HG02870 (cell line): ENCODE measurements around the gene KPNA3.
A peak's percentile ranks its signal among the peaks of the same experiment; 100 is the strongest.
"Not testable (repeated sequence)": the region's sequence is repeated elsewhere in the genome, so short reads cannot be mapped to it uniquely, and the experiment has no call there.

Experiments
- ATAC-seq: cut with Tn5 transposase; IDR thresholded peaks from one replicate; pipeline ENCODE4 v1.9.1; 2021; ENCODE audit warnings: mild to moderate bottlenecking, moderate library complexity; ENCODE audit not compliant: unreplicated experiment

KPNA3 gene

GRCh38 chr13:49807681-49808080 is 15.2 kb upstream of the KPNA3 start:
- ATAC-seq = no peak

- ATAC-seq = no peak
Observed at GRCh38 chr13:49806126-49806536, 13.6 kb upstream of the KPNA3 start.

- ATAC-seq = not testable (repeated sequence)
Observed at GRCh38 chr13:49803047-49803446, 10.6 kb upstream of the KPNA3 start.

- ATAC-seq = no peak
Observed at GRCh38 chr13:49802426-49802825, 9.9 kb upstream of the KPNA3 start.

- peak; percentile 14 for ATAC-seq
Observed at GRCh38 chr13:49791711-49792549, 552 bp downstream of the KPNA3 start.

GRCh38 chr13:49791315-49791710 is 1.2 kb downstream of the KPNA3 start:
- no peak for ATAC-seq

GRCh38 chr13:49789968-49790367 is 2.5 kb downstream of the KPNA3 start:
- ATAC-seq = no peak

GRCh38 chr13:49786401-49787008 is 6.0 kb downstream of the KPNA3 start:
- ATAC-seq = no peak

- ATAC-seq = no peak
Observed at GRCh38 chr13:49784886-49785570, 7.5 kb downstream of the KPNA3 start.

- no peak for ATAC-seq
Observed at GRCh38 chr13:49783865-49784264, 8.6 kb downstream of the KPNA3 start.

- no peak for ATAC-seq
Observed at GRCh38 chr13:49782784-49783183, 9.7 kb downstream of the KPNA3 start.

GRCh38 chr13:49781806-49782205 is 10.7 kb downstream of the KPNA3 start:
- no peak for ATAC-seq

GRCh38 chr13:49779721-49780120 is 12.8 kb downstream of the KPNA3 start:
- no peak for ATAC-seq

- ATAC-seq = no peak
Observed at GRCh38 chr13:49777746-49778614, 14.5 kb downstream of the KPNA3 start.

- ATAC-seq = no peak
Observed at GRCh38 chr13:49776871-49777270, 15.6 kb downstream of the KPNA3 start.

GRCh38 chr13:49774376-49775005 is 18.0 kb downstream of the KPNA3 start:
- no peak for ATAC-seq

- no peak for ATAC-seq
Observed at GRCh38 chr13:49772828-49773227, 19.7 kb downstream of the KPNA3 start.

- not testable (repeated sequence) for ATAC-seq
Observed at GRCh38 chr13:49761811-49762210, 30.7 kb downstream of the KPNA3 start.

GRCh38 chr13:49760558-49760957 is 31.9 kb downstream of the KPNA3 start:
- no peak for ATAC-seq

GRCh38 chr13:49759503-49759902 is 33.0 kb downstream of the KPNA3 start:
- no peak for ATAC-seq
